WTC11 (cell line): ENCODE measurements around the gene ANKS6. TPM values are rescaled to one million over a fixed set of nuclear protein-coding genes. Genes with fewer than 3 reads are reported as not detected.
A peak's percentile ranks its signal among the peaks of the same experiment; 100 is the strongest.

ENCODE experiments used
- ATAC-seq: fragments of 200-7000 bp; cut with Tn5 transposase; 2 replicates; pipeline ENCODE4 v1.10.0; 2021; ENCODE audit warnings: mild to moderate bottlenecking, moderate library complexity
- CTCF ChIA-PET: fragments of 300-600 bp; sonication (Branson Sonifier 250); formaldehyde crosslinking; loops from one replicate; lab custom pipeline; 2021; ENCODE audit warnings: antibody characterized with exemption; lab: Charles Lee
- POLR2A ChIA-PET: fragments of 350-600 bp; sonication (Branson Sonifier 250); formaldehyde crosslinking; loops from one replicate; lab custom pipeline; 2021; ENCODE audit warnings: antibody characterized with exemption; lab: Charles Lee
- DNase-seq: peaks from one replicate; pipeline ENCODE4 v3.0.0; 2021; ENCODE audit warnings: low spot score
- H3K27ac Mint-ChIP-seq: 2 replicates; pipeline ENCODE4 v1.8.0; 2021; ENCODE audit warnings: mixed read lengths
- H3K27me3 Mint-ChIP-seq: 2 replicates; pipeline ENCODE4 v1.8.0; 2021; ENCODE audit warnings: low read depth, mild to moderate bottlenecking, moderate library complexity, mixed read lengths
- H3K36me3 Mint-ChIP-seq: 2 replicates; pipeline ENCODE4 v1.8.0; 2021; ENCODE audit warnings: mixed read lengths
- H3K4me1 Mint-ChIP-seq: 2 replicates; pipeline ENCODE4 v1.8.0; 2022; ENCODE audit warnings: mixed read lengths
- H3K4me3 Mint-ChIP-seq: 2 replicates; pipeline ENCODE4 v1.8.0; 2021; ENCODE audit warnings: mild to moderate bottlenecking, moderate library complexity, mixed read lengths
- H3K9me3 Mint-ChIP-seq: 2 replicates; pipeline ENCODE4 v1.8.0; 2021; ENCODE audit warnings: mixed read lengths
- EMX1 ChIP-seq: fragments of 250-450 bp; sonication (Bioruptor Pico); IDR thresholded peaks from 2 replicates; pipeline ENCODE4 v1.8.0; 2021; ENCODE audit warnings: mild to moderate bottlenecking
- FOXJ3 ChIP-seq: sonication (generic); formaldehyde crosslinking; IDR thresholded peaks from 2 replicates; pipeline ENCODE4 v1.9.0; 2021; ENCODE audit warnings: missing genetic modification reagents, mild to moderate bottlenecking, borderline replicate concordance
- FOXP1 ChIP-seq: sonication (generic); formaldehyde crosslinking; IDR thresholded peaks from 2 replicates; pipeline ENCODE4 v1.8.0; 2022; ENCODE audit warnings: missing genetic modification reagents, mild to moderate bottlenecking, moderate library complexity, borderline replicate concordance
- GRHL2 ChIP-seq: fragments of 250-450 bp; sonication (Bioruptor Pico); IDR thresholded peaks from 2 replicates; pipeline ENCODE4 v1.8.0; 2022; ENCODE audit warnings: mild to moderate bottlenecking, moderate library complexity; ENCODE audit not compliant: insufficient replicate concordance, severe bottlenecking
- HMGA2 ChIP-seq: fragments of 250-450 bp; sonication (Bioruptor Pico); IDR thresholded peaks from 2 replicates; pipeline ENCODE4 v1.4.0; 2021; ENCODE audit warnings: mild to moderate bottlenecking, moderate library complexity
- JAZF1 ChIP-seq: fragments of 250-450 bp; sonication (Bioruptor Pico); IDR thresholded peaks from 2 replicates; pipeline ENCODE4 v1.9.0; 2021; ENCODE audit warnings: moderate library complexity, mild to moderate bottlenecking, inconsistent platforms
- NFE2L1 ChIP-seq: sonication (generic); formaldehyde crosslinking; IDR thresholded peaks from 2 replicates; pipeline ENCODE4 v1.8.1; 2023; ENCODE audit warnings: missing genetic modification reagents
- NFYB ChIP-seq: sonication (generic); formaldehyde crosslinking; conservative IDR thresholded peaks from 2 replicates; pipeline ENCODE4 v1.8.0; 2022; ENCODE audit warnings: low read depth, missing genetic modification reagents
- NR2C2 ChIP-seq: sonication (generic); formaldehyde crosslinking; IDR thresholded peaks from 2 replicates; pipeline ENCODE4 v1.8.0; 2022; ENCODE audit warnings: mild to moderate bottlenecking, missing genetic modification reagents
- PRRX2 ChIP-seq: fragments of 250-450 bp; sonication (Bioruptor Pico); IDR thresholded peaks from 2 replicates; pipeline ENCODE4 v1.8.0; 2021; ENCODE audit warnings: mild to moderate bottlenecking
- SMAD4 ChIP-seq: sonication (generic); formaldehyde crosslinking; IDR thresholded peaks from 2 replicates; pipeline ENCODE4 v1.8.0; 2022; ENCODE audit warnings: mild to moderate bottlenecking, missing genetic modification reagents
- TCF7 ChIP-seq: sonication (generic); formaldehyde crosslinking; IDR thresholded peaks from 2 replicates; pipeline ENCODE4 v1.8.0; 2022; ENCODE audit warnings: mild to moderate bottlenecking, low read depth, missing genetic modification reagents, moderate library complexity
- TEAD4 ChIP-seq: sonication (generic); formaldehyde crosslinking; IDR thresholded peaks from 2 replicates; pipeline ENCODE4 v1.8.0; 2022; ENCODE audit warnings: mild to moderate bottlenecking, missing genetic modification reagents
- ZNF232 ChIP-seq: sonication (generic); formaldehyde crosslinking; IDR thresholded peaks from 2 replicates; pipeline ENCODE4 v1.8.0; 2022; ENCODE audit warnings: mild to moderate bottlenecking, missing genetic modification reagents
- ZNF317 ChIP-seq: sonication (generic); formaldehyde crosslinking; IDR thresholded peaks from 2 replicates; pipeline ENCODE4 v1.8.1; 2023; ENCODE audit warnings: low read depth, mild to moderate bottlenecking, moderate library complexity, missing genetic modification reagents, borderline replicate concordance
- ZNF423 ChIP-seq: fragments of 250-450 bp; sonication (Bioruptor Pico); IDR thresholded peaks from 2 replicates; pipeline ENCODE4 v2.1.2; 2022; ENCODE audit warnings: mild to moderate bottlenecking, moderate library complexity
- ZNF532 ChIP-seq: fragments of 250-450 bp; sonication (Bioruptor Pico); IDR thresholded peaks from 2 replicates; pipeline ENCODE4 v1.9.0; 2021; ENCODE audit warnings: mild to moderate bottlenecking, borderline replicate concordance
- ZNF671 ChIP-seq: fragments of 250-450 bp; sonication (Bioruptor Pico); IDR thresholded peaks from 2 replicates; pipeline ENCODE4 v1.8.0; 2021; ENCODE audit warnings: mild to moderate bottlenecking
- total RNA-seq: library from RNA; stranded (reverse); gene quantifications from 3 replicates; pipeline ENCODE4 v1.2.3, GENCODE V29; 2021
- TF ChIP-seq, protein P1 (sequence below): sonication (generic); formaldehyde crosslinking; IDR thresholded peaks from 2 replicates; pipeline ENCODE4 v1.8.0; 2022; ENCODE audit warnings: mild to moderate bottlenecking, missing genetic modification reagents
- TF ChIP-seq, protein P2 (sequence below): sonication (generic); formaldehyde crosslinking; conservative IDR thresholded peaks from 2 replicates; pipeline ENCODE4 v1.8.1; 2023; ENCODE audit warnings: mild to moderate bottlenecking, low read depth, missing genetic modification reagents, moderate library complexity
- TF ChIP-seq, protein P3 (sequence below): fragments of 250-450 bp; sonication (Bioruptor Pico); IDR thresholded peaks from 2 replicates; pipeline ENCODE4 v2.1.2; 2022; ENCODE audit warnings: mild to moderate bottlenecking, moderate library complexity

Gene ANKS6
- total RNA-seq, 1 experiment from 2014 or later, result 65.1 TPM

- Mint-ChIP-seq H3K36me3 (peaks cover 54% of the 10 kb centered on the region), H3K9me3 (no peaks in the 10 kb centered on the region), H3K4me3 (no peak overlapping the region), H3K27ac (no peak overlapping the region), H3K27me3 (no peaks in the 10 kb centered on the region), H3K4me1 (peaks cover 2% of the 10 kb centered on the region; the same call in 1 of the 2 replicates)
- CTCF ChIA-PET, result interaction anchor here (0.6 to 4.1 kb wide), 14 partner anchors 18 to 700 kb away, joined by 3 to 36 read pairs (median 4); no protein-coding TSS in a partner anchor
- TF ChIP-seq TEAD4 (CRISPR knock-in tag) (no peak), ZNF317 (CRISPR knock-in tag) (no peak), HMGA2 (CRISPR knock-in tag) (no peak), SMAD4 (CRISPR knock-in tag) (no peak), EMX1 (CRISPR knock-in tag) (no peak)
- ATAC-seq, result peak; percentile 34
- no peak for DNase-seq
- POLR2A ChIA-PET, result interaction anchor here (0.6 to 1.0 kb wide), 3 partner anchors 68 to 393 kb away, joined by 3 to 9 read pairs (median 3); no protein-coding TSS in a partner anchor
Measured at GRCh38 chr9:98773721-98774120, 22.6 kb downstream of the ANKS6 start.

DNA sequence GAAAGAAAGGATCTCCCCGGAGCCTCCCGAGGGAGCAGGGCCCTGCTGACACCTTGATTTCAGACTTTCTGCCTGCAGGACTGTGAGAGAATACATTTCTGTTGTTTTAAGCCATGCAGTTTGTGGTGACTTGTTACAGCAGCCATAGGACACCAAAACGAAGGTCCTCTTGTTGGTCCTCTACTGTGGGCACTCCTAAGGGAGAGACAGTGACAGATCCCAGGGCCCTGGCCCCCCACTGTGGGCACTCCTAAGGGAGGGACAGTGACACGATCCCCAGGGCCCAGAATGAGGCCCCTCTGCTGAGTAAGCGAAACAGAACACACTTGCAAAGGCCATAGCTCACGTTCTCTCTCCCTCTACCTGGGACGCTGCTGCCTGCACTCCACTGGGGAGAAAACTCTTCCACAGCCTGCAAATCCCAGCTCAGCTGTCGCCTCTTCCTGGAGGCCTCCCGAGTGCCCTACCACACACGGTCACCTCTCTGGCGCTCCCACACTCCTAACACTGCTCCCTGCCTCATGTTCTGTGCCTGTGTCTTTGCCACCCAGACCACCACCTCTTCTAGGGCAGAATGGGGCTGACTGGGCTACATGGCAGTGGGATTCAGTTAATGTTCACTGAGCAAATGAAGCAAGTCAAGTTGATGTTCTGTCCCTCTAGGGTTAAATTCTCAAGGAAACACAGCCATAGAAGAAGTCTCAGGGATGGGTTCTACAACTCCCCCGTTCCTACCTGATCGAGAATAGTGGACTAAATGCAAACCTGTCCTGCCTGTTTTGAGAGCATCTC is 23.8 kb downstream of the ANKS6 start:
- Mint-ChIP-seq H3K27ac (no peak overlapping the region), H3K4me1 (peaks cover 2% of the 10 kb centered on the region; the same call in 1 of the 2 replicates), H3K27me3 (no peaks in the 10 kb centered on the region), H3K36me3 (peaks cover 57% of the 10 kb centered on the region), H3K4me3 (no peak overlapping the region), H3K9me3 (no peaks in the 10 kb centered on the region)
- POLR2A ChIA-PET, result no interaction called here
- CTCF ChIA-PET, result interaction anchor here (4.1 kb wide), 1 partner anchor 19 kb away, joined by 21 read pairs; no protein-coding TSS in a partner anchor
- no peak for ATAC-seq
- no peak for TF ChIP-seq GRHL2
- TF ChIP-seq PRRX2 (CRISPR knock-in tag), result no peak
- TF ChIP-seq ZNF532 (CRISPR knock-in tag), result no peak
- TF ChIP-seq, protein P1, sequence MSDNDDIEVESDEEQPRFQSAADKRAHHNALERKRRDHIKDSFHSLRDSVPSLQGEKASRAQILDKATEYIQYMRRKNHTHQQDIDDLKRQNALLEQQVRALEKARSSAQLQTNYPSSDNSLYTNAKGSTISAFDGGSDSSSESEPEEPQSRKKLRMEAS, result no peak
- TF ChIP-seq, protein P2, sequence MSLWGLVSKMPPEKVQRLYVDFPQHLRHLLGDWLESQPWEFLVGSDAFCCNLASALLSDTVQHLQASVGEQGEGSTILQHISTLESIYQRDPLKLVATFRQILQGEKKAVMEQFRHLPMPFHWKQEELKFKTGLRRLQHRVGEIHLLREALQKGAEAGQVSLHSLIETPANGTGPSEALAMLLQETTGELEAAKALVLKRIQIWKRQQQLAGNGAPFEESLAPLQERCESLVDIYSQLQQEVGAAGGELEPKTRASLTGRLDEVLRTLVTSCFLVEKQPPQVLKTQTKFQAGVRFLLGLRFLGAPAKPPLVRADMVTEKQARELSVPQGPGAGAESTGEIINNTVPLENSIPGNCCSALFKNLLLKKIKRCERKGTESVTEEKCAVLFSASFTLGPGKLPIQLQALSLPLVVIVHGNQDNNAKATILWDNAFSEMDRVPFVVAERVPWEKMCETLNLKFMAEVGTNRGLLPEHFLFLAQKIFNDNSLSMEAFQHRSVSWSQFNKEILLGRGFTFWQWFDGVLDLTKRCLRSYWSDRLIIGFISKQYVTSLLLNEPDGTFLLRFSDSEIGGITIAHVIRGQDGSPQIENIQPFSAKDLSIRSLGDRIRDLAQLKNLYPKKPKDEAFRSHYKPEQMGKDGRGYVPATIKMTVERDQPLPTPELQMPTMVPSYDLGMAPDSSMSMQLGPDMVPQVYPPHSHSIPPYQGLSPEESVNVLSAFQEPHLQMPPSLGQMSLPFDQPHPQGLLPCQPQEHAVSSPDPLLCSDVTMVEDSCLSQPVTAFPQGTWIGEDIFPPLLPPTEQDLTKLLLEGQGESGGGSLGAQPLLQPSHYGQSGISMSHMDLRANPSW (CRISPR knock-in tag), result no peak
- TF ChIP-seq JAZF1, result no peak
- TF ChIP-seq NR2C2, result no peak
- no peak for DNase-seq

- H3K9me3 Mint-ChIP-seq, result no peaks in the 10 kb centered on the region
- H3K4me1 Mint-ChIP-seq, result peaks cover 2% of the 10 kb centered on the region; the same call in 1 of the 2 replicates
- H3K27ac Mint-ChIP-seq, result no peak overlapping the region
- ChIA-PET CTCF (no interaction called here), POLR2A (no interaction called here)
- DNase-seq (no peak), ATAC-seq (no peak)
- H3K36me3 Mint-ChIP-seq, result peaks cover 60% of the 10 kb centered on the region
- no peak overlapping the region for H3K4me3 Mint-ChIP-seq
- no peaks in the 10 kb centered on the region for H3K27me3 Mint-ChIP-seq
- TF ChIP-seq NFYB (CRISPR knock-in tag) (no peak), ZNF317 (CRISPR knock-in tag) (no peak), ZNF232 (CRISPR knock-in tag) (no peak), ZNF423 (no peak), TCF7 (CRISPR knock-in tag) (no peak), ZNF671 (CRISPR knock-in tag) (no peak), FOXJ3 (CRISPR knock-in tag) (no peak), FOXP1 (CRISPR knock-in tag) (no peak), NFE2L1 (CRISPR knock-in tag) (no peak)
- TF ChIP-seq, protein P3, sequence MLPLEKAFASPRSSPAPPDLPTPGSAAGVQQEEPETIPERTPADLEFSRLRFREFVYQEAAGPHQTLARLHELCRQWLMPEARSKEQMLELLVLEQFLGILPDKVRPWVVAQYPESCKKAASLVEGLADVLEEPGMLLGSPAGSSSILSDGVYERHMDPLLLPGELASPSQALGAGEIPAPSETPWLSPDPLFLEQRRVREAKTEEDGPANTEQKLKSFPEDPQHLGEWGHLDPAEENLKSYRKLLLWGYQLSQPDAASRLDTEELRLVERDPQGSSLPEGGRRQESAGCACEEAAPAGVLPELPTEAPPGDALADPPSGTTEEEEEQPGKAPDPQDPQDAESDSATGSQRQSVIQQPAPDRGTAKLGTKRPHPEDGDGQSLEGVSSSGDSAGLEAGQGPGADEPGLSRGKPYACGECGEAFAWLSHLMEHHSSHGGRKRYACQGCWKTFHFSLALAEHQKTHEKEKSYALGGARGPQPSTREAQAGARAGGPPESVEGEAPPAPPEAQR (CRISPR knock-in tag), result no peak
Measured at GRCh38 chr9:98771209-98771874, 25.0 kb downstream of the ANKS6 start.
